HEK293 (cell line): Measurements from ENCODE around the gene TPM2.

Experiments used
- GLIS2 ChIP-seq: fragments of 450-650 bp; formaldehyde crosslinking; IDR thresholded peaks from 2 replicates; pipeline ENCODE4 v1.5.1; 2016; ENCODE audit warnings: missing biosample characterization, missing genetic modification characterization
- KLF1 ChIP-seq: fragments of 450-650 bp; formaldehyde crosslinking; IDR thresholded peaks from 2 replicates; pipeline ENCODE4 v1.5.1; 2016; ENCODE audit warnings: missing biosample characterization, missing genetic modification characterization
- SP2 ChIP-seq: fragments of 450-650 bp; formaldehyde crosslinking; IDR thresholded peaks from 2 replicates; pipeline ENCODE4 v1.5.1; 2016; ENCODE audit warnings: missing biosample characterization, missing genetic modification characterization
- TCF7L2 ChIP-seq: IDR thresholded peaks from 2 replicates; pipeline ENCODE4 v1.6.1; 2011; ENCODE audit warnings: low read depth, mild to moderate bottlenecking, inconsistent platforms, low read length, moderate library complexity, borderline replicate concordance
- YY1 ChIP-seq: fragments of 450-650 bp; formaldehyde crosslinking; IDR thresholded peaks from 2 replicates; pipeline ENCODE4 v1.5.1; 2018; ENCODE audit warnings: missing biosample characterization, missing genetic modification characterization
- ZBTB21 ChIP-seq: fragments of 450-650 bp; formaldehyde crosslinking; IDR thresholded peaks from 2 replicates; pipeline ENCODE4 v1.5.1; 2017; ENCODE audit warnings: missing biosample characterization, missing genetic modification characterization
- ZNF174 ChIP-seq: fragments of 450-650 bp; formaldehyde crosslinking; IDR thresholded peaks from 2 replicates; pipeline ENCODE4 v1.5.0; 2017; ENCODE audit warnings: missing biosample characterization, mild to moderate bottlenecking, missing genetic modification characterization
- ZNF248 ChIP-seq: fragments of 450-650 bp; formaldehyde crosslinking; IDR thresholded peaks from 2 replicates; pipeline ENCODE4 v1.5.1; 2017; ENCODE audit warnings: missing biosample characterization, missing genetic modification characterization
- ZNF394 ChIP-seq: fragments of 450-650 bp; formaldehyde crosslinking; IDR thresholded peaks from 2 replicates; pipeline ENCODE4 v1.5.1; 2016; ENCODE audit warnings: missing biosample characterization, missing genetic modification characterization, mild to moderate bottlenecking, moderate library complexity, borderline replicate concordance
- TF ChIP-seq, protein P1 (sequence below): fragments of 450-650 bp; formaldehyde crosslinking; IDR thresholded peaks from 2 replicates; pipeline ENCODE4 v1.5.1; 2016; ENCODE audit warnings: missing biosample characterization, missing genetic modification characterization
- TF ChIP-seq, protein P2 (sequence below): fragments of 450-650 bp; formaldehyde crosslinking; IDR thresholded peaks from 2 replicates; pipeline ENCODE4 v1.5.1; 2016; ENCODE audit warnings: missing biosample characterization, missing genetic modification characterization, low read depth
- TF ChIP-seq, protein P3 (sequence below): fragments of 450-650 bp; formaldehyde crosslinking; IDR thresholded peaks from 2 replicates; pipeline ENCODE4 v1.5.1; 2016; ENCODE audit warnings: missing biosample characterization, missing genetic modification characterization
- TF ChIP-seq, protein P4 (sequence below): fragments of 450-650 bp; formaldehyde crosslinking; IDR thresholded peaks from 2 replicates; pipeline ENCODE4 v1.5.1; 2016; ENCODE audit warnings: missing biosample characterization, missing genetic modification characterization

DNA sequence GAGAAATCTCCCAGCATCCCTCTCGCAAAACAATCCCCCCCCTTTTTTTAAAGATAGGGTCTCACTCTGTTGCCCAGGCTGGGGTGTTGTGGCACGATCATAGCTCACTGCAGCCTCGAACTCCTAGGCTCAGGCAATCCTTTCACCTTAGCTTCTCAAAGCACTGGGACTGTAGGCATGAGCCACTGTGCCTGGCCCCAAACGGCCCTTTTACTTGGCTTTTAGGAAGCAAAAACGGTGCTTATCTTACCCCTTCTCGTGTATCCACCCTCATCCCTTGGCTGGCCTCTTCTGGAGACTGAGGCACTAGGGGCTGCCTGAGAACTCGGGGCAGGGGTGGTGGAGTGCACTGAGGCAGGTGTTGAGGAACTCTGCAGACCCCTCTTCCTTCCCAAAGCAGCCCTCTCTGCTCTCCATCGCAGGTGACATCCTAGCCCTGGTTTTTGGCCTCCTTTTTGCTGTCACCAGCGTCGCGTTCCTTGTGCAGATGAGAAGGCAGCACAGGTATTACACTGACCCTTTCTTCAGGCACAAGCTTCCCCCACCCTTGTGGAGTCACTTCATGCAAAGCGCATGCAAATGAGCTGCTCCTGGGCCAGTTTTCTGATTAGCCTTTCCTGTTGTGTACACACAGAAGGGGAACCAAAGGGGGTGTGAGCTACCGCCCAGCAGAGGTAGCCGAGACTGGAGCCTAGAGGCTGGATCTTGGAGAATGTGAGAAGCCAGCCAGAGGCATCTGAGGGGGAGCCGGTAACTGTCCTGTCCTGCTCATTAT lies 9.2 kb downstream of the TPM2 start:
- TF ChIP-seq TCF7L2 (no peak), ZNF394 (tag by site-specific recombination) (no peak), ZNF248 (tag by site-specific recombination) (no peak), ZNF174 (no peak), GLIS2 (tag by site-specific recombination) (no peak), SP2 (tag by site-specific recombination) (no peak), YY1 (tag by site-specific recombination) (no peak), KLF1 (tag by site-specific recombination) (no peak), ZBTB21 (no peak)
- TF ChIP-seq, protein P1, sequence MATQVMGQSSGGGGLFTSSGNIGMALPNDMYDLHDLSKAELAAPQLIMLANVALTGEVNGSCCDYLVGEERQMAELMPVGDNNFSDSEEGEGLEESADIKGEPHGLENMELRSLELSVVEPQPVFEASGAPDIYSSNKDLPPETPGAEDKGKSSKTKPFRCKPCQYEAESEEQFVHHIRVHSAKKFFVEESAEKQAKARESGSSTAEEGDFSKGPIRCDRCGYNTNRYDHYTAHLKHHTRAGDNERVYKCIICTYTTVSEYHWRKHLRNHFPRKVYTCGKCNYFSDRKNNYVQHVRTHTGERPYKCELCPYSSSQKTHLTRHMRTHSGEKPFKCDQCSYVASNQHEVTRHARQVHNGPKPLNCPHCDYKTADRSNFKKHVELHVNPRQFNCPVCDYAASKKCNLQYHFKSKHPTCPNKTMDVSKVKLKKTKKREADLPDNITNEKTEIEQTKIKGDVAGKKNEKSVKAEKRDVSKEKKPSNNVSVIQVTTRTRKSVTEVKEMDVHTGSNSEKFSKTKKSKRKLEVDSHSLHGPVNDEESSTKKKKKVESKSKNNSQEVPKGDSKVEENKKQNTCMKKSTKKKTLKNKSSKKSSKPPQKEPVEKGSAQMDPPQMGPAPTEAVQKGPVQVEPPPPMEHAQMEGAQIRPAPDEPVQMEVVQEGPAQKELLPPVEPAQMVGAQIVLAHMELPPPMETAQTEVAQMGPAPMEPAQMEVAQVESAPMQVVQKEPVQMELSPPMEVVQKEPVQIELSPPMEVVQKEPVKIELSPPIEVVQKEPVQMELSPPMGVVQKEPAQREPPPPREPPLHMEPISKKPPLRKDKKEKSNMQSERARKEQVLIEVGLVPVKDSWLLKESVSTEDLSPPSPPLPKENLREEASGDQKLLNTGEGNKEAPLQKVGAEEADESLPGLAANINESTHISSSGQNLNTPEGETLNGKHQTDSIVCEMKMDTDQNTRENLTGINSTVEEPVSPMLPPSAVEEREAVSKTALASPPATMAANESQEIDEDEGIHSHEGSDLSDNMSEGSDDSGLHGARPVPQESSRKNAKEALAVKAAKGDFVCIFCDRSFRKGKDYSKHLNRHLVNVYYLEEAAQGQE (tag by site-specific recombination) = no peak
- TF ChIP-seq, protein P2, sequence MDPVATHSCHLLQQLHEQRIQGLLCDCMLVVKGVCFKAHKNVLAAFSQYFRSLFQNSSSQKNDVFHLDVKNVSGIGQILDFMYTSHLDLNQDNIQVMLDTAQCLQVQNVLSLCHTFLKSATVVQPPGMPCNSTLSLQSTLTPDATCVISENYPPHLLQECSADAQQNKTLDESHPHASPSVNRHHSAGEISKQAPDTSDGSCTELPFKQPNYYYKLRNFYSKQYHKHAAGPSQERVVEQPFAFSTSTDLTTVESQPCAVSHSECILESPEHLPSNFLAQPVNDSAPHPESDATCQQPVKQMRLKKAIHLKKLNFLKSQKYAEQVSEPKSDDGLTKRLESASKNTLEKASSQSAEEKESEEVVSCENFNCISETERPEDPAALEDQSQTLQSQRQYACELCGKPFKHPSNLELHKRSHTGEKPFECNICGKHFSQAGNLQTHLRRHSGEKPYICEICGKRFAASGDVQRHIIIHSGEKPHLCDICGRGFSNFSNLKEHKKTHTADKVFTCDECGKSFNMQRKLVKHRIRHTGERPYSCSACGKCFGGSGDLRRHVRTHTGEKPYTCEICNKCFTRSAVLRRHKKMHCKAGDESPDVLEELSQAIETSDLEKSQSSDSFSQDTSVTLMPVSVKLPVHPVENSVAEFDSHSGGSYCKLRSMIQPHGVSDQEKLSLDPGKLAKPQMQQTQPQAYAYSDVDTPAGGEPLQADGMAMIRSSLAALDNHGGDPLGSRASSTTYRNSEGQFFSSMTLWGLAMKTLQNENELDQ = no peak
- TF ChIP-seq, protein P3, sequence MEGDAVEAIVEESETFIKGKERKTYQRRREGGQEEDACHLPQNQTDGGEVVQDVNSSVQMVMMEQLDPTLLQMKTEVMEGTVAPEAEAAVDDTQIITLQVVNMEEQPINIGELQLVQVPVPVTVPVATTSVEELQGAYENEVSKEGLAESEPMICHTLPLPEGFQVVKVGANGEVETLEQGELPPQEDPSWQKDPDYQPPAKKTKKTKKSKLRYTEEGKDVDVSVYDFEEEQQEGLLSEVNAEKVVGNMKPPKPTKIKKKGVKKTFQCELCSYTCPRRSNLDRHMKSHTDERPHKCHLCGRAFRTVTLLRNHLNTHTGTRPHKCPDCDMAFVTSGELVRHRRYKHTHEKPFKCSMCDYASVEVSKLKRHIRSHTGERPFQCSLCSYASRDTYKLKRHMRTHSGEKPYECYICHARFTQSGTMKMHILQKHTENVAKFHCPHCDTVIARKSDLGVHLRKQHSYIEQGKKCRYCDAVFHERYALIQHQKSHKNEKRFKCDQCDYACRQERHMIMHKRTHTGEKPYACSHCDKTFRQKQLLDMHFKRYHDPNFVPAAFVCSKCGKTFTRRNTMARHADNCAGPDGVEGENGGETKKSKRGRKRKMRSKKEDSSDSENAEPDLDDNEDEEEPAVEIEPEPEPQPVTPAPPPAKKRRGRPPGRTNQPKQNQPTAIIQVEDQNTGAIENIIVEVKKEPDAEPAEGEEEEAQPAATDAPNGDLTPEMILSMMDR (tag by site-specific recombination) = no peak
- TF ChIP-seq, protein P4, sequence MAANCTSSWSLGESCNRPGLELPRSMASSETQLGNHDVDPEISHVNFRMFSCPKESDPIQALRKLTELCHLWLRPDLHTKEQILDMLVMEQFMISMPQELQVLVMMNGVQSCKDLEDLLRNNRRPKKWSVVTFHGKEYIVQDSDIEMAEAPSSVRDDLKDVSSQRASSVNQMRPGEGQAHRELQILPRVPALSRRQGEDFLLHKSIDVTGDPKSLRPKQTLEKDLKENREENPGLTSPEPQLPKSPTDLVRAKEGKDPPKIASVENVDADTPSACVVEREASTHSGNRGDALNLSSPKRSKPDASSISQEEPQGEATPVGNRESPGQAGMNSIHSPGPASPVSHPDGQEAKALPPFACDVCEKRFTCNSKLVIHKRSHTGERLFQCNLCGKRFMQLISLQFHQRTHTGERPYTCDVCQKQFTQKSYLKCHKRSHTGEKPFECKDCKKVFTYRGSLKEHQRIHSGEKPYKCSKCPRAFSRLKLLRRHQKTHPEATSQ (tag by site-specific recombination) = no peak
